ENCODE results near the gene PATE3.

The PATE3 gene

GRCh38 chr11:125787827-125788226 is at the start of gene PATE3:
PATE3 (plus strand) TSS chr11:125788127; CDS start chr11:125788152, 25 bp downstream.
- DNase-seq (ENCODE audit: low read depth), result no peak

GRCh38 chr11:125740617-125741016 is 47.3 kb upstream of the PATE3 start:
- DNase-seq (ENCODE audit: low read depth), result no peak

GRCh38 chr11:125743681-125744080 is 44.2 kb upstream of the PATE3 start:
- DNase-seq (ENCODE audit: low read depth), result no peak

- DNase-seq (ENCODE audit: low read depth), result no peak
Measured at GRCh38 chr11:125745979-125746378, 41.9 kb upstream of the PATE3 start, which contains the start of gene PATE1. PATE1 (plus strand) TSS chr11:125746279; CDS start chr11:125746305, 26 bp downstream.

- DNase-seq (ENCODE audit: low read depth), result no peak
Measured at GRCh38 chr11:125750629-125751028, 37.3 kb upstream of the PATE3 start.

GRCh38 chr11:125756050-125756449 is 31.9 kb upstream of the PATE3 start:
- no peak for DNase-seq (ENCODE audit: low read depth)

- DNase-seq (ENCODE audit: low read depth), result no peak
Measured at GRCh38 chr11:125762445-125762844, 25.5 kb upstream of the PATE3 start.

GRCh38 chr11:125763483-125763882 is 24.4 kb upstream of the PATE3 start:
- DNase-seq (ENCODE audit: low read depth), result no peak

- no peak for DNase-seq (ENCODE audit: low read depth)
Measured at GRCh38 chr11:125766251-125766650, 21.7 kb upstream of the PATE3 start.

- DNase-seq (ENCODE audit: low read depth), result no peak
Measured at GRCh38 chr11:125768336-125769046, 19.4 kb upstream of the PATE3 start.

GRCh38 chr11:125770583-125770982 is 17.3 kb upstream of the PATE3 start:
- DNase-seq (ENCODE audit: low read depth), result no peak

GRCh38 chr11:125772834-125773505 is 15.0 kb upstream of the PATE3 start:
- DNase-seq (ENCODE audit: low read depth), result peak; percentile 34

GRCh38 chr11:125773516-125773915 is 14.4 kb upstream of the PATE3 start:
- DNase-seq (ENCODE audit: low read depth), result peak; percentile 9

- DNase-seq (ENCODE audit: low read depth), result no peak
Measured at GRCh38 chr11:125777309-125777708, 10.6 kb upstream of the PATE3 start.

- DNase-seq (ENCODE audit: low read depth), result no peak
Measured at GRCh38 chr11:125778728-125779127, 9.2 kb upstream of the PATE3 start, which contains the start of gene PATE2. PATE2 (minus strand) TSS chr11:125778828; CDS start chr11:125778773, 55 bp downstream.

- DNase-seq (ENCODE audit: low read depth), result no peak
Measured at GRCh38 chr11:125784678-125785077, 3.2 kb upstream of the PATE3 start.

- no peak for DNase-seq (ENCODE audit: low read depth)
Measured at GRCh38 chr11:125790825-125791224, 2.9 kb downstream of the PATE3 start.

GRCh38 chr11:125797641-125798040 is 9.7 kb downstream of the PATE3 start:
- no peak for DNase-seq (ENCODE audit: low read depth)

- no peak for DNase-seq (ENCODE audit: low read depth)
Measured at GRCh38 chr11:125799808-125800207, 11.9 kb downstream of the PATE3 start.

- DNase-seq (ENCODE audit: low read depth), result no peak
Measured at GRCh38 chr11:125802387-125802786, 14.5 kb downstream of the PATE3 start.

GRCh38 chr11:125807909-125808308 is 20.0 kb downstream of the PATE3 start:
- no peak for DNase-seq (ENCODE audit: low read depth)

- no peak for DNase-seq (ENCODE audit: low read depth)
Measured at GRCh38 chr11:125833016-125833415, 45.1 kb downstream of the PATE3 start, which contains the start of gene PATE4. PATE4 (plus strand) TSS chr11:125833316; CDS start chr11:125833360, 44 bp downstream.

GRCh38 chr11:125835748-125836147 is 47.8 kb downstream of the PATE3 start:
- DNase-seq (ENCODE audit: low read depth), result no peak

Measured in stromal cell of bone marrow (primary cell).